Endometrial microvascular endothelial cells (primary cell): ENCODE data around the gene ZNF441. TPM values are rescaled to one million over a fixed set of nuclear protein-coding genes. Genes with fewer than 3 reads are reported as not detected.
"Not testable (repeated sequence)": the region's sequence is repeated elsewhere in the genome, so short reads cannot be mapped to it uniquely, and the experiment has no call there.

Experiments used
- in situ Hi-C: cut with HindIII; loops from 2 replicates; pipeline ENCODE4 v1.10.0; 2017; ENCODE audit warnings: low sequenced_read_pairs, low pct_unique_long_range_greater_than_20kb; ENCODE audit errors: inconsistent ontology term
- total RNA-seq: library from RNA; depleted of rRNA; stranded (reverse); fragments of >200 nt; gene quantifications from one replicate; pipeline ENCODE4 v1.2.3, GENCODE V29; 2015; ENCODE audit errors: inconsistent ontology term

Gene ZNF441
- total RNA-seq, 1 donor from 2014 or later, result 1.3 TPM

DNA sequence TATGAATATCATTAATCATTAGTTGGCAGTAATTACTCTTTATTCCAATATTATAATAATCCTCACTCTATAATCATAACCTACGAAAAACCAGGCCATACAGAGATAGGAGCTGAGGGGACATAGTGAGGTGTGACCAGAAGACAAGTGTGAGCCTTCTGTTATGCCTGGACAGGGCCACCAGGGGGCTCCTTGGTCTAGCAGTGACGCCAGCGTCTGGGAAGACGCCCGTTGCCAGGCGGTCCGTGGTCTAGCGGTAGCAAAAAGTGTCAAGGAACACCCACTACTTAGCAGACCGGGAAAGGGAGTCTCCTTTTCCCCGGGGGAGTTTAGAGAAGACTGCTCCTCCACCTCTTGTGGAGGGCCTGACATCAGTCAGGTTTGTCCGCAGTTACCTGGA lies 4.7 kb downstream of the ZNF441 start:
- in situ Hi-C loops, result not testable (repeated sequence)

DNA sequence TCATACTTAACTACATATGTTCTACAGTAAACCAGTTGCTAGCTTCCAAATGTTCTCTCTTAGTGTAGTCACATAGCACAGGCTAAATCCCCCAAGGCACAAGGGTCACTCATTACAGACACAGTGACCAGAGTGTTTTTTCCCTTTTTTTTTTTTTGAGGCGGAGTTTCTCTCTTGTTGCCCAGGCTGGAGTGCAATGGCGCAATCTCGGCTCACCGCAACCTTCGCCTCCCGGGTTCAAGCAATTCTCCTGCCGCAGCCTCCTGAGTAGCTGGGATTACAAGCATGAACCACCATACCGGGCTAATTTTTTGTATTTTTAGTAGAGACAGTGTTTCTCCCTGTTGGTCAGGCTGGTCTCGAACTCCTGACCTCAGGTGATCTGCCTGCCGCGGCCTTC lies 9.9 kb downstream of the ZNF441 start:
- in situ Hi-C loops, result not testable (repeated sequence)

- in situ Hi-C loops, result no loop called here
Measured at GRCh38 chr19:11780431-11781020, 13.7 kb downstream of the ZNF441 start.

DNA sequence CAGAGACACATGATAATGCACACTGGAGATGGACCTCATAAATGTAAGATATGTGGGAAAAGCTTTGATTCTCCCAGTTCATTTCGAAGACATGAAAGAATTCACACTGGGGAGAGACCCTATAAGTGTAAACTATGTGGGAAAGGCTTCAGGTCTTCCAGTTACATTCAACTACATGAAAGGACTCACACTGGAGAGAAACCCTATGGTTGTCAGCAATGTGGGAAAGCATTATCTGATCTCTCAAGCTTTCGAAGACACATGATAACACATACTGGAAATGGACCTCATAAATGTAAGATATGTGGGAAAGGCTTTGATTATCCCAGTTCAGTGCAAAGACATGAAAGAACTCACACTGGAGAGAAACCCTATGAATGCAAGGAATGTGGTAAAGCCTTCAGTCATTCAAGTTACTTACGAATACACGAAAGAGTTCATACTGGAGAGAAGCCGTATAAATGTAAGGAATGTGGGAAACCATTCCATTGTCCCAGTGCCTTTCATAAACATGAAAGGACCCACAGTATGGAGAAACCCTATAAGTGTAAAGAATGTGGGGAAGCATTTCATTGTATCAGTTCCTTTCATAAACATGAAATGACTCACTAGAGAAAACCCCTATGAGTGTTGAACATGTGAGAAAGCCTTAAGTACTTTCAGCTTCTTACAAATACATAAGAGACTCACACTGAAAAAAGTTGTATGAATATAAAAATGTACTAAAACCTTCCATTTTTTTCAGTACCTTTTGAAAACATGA lies 14.7 kb downstream of the ZNF441 start:
- in situ Hi-C loops, result no loop called here

GRCh38 chr19:11783767-11784166 lies 17.0 kb downstream of the ZNF441 start:
- in situ Hi-C loops, result no loop called here

GRCh38 chr19:11784356-11784755 lies 17.6 kb downstream of the ZNF441 start:
- in situ Hi-C loops, result no loop called here

DNA sequence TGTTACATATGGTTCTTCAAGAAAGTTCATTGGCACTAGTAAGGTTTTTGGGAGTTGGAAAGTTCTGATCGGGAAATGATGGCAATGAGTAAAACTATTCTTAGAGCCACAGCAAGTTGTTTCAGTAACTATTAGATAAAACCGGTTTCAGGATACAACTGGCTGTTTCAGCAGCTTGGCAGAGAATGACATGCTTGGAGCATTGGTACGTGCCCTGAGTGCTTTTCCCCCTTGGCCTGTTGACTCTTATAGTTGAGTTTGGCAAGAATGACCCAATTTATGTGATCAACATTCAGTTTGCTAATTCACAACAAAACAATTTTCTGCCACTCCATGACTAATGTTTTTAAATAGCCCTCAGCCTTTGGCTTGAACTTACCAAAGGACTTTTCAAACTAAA lies 20.7 kb downstream of the ZNF441 start:
- in situ Hi-C loops, result no loop called here

DNA sequence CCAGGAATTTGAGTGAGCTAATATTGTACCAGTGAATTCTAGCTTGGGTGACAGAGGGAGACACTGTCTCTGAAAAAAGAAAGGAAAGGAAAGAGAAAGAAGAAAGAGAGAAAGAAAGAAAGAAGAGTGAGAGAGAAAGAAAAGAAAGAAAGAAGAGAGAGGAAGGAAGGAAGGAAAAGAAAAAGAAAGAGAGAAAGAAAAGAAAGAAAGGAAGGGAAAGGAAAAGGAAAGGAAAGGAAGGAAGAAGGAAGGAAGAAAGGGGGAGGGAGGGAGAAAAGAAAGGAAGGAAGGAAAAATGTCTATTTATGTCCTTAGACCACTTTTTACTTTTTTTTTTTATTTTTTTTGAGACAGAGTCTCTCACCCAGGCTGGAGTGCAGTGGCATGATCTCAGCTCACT lies 26.1 kb downstream of the ZNF441 start:
- in situ Hi-C loops, result no loop called here

GRCh38 chr19:11797491-11797890 lies 30.7 kb downstream of the ZNF441 start:
- in situ Hi-C loops, result no loop called here

DNA sequence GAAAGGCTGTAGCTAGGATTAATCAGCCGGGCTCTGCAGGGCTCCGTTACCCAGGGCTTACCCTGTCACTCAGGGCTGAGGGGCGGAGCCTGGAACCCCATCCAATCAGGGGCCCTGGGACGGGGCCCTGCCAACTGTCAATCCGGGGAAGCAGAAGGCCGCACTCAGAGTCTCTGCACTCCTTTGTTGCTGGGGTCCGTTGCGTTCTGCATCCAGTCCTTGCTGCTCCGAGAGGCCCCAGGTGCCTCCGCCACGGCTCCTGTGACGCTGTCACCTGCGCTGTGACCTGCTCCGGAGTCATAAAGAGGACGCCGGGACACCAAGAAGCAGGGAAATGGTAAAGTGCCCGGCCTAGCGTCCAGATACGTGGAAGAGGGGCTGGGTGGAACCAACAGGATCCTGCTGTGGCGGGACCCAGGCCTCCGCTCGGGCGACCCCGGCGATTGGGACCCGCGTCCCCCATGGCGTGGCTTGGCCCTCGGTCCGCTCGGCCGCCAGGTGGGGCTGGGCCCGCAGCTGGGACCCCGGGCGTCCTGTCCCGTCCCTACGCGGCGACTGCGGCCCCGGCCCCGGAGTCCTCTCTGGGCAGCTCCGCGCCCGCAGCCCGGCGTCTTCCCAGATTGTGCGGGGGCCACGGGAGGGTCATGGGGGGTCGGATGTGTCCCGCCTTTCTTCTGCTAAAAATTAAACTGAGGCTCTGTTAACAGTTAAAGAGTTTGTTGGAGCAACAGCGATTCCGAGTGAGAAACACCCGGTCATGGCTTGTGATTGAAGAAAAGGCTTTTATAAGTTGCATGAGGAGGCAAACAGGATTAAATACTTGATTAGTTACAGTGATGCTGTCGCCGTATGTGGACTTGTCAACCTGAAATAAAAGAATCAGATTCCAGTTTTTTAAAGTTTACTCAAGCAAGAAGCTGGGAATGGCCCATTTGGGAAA lies 31.9 kb downstream of the ZNF441 start, which contains the start of gene ZNF491:
TSS of gene ZNF491 (plus strand) at position 133 of the 940 bp plus-strand sequence. CDS start 7,431 bp downstream, outside the sequence.
- in situ Hi-C loops, result no loop called here

GRCh38 chr19:11806354-11807098 lies 39.7 kb downstream of the ZNF441 start:
- in situ Hi-C loops, result no loop called here

DNA sequence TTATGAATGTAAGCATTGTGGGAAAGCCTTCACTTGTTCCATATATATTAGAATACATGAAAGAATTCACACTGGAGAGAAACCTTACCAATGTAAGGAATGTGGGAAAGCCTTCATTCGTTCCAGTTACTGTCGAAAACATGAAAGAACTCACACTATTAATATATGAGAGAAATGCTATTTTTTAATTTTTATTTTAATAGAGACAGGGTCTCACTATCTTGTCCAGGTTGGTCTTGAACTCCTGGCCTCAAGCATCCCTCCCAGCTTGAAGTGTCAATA lies 40.2 kb downstream of the ZNF441 start:
- in situ Hi-C loops, result no loop called here

GRCh38 chr19:11813703-11814028 lies 46.9 kb downstream of the ZNF441 start:
- in situ Hi-C loops, result no loop called here

GRCh38 chr19:11814029-11814699 lies 47.4 kb downstream of the ZNF441 start, which contains the start of gene ZNF440:
Gene ZNF440 (plus strand): TSS chr19:11814273. CDS start chr19:11814448, 175 bp downstream.
- in situ Hi-C loops, result no loop called here

DNA sequence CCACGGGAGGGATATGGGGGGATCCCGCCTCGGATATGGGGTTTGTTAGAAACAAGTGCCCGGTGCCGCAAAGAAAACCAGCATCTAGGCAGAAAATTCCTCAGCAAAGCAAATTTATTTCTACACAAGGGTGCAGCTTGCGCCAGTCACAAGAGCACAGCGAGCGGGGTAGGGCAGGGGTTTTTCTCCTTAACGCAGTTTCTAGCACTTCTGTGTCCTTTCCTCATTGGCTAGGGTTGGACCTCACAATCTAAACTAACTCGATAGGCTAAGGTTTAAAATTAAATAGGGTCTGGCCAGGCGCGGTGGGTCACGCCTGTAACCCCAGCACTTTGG lies 47.9 kb downstream of the ZNF441 start:
- in situ Hi-C loops, result no loop called here

DNA sequence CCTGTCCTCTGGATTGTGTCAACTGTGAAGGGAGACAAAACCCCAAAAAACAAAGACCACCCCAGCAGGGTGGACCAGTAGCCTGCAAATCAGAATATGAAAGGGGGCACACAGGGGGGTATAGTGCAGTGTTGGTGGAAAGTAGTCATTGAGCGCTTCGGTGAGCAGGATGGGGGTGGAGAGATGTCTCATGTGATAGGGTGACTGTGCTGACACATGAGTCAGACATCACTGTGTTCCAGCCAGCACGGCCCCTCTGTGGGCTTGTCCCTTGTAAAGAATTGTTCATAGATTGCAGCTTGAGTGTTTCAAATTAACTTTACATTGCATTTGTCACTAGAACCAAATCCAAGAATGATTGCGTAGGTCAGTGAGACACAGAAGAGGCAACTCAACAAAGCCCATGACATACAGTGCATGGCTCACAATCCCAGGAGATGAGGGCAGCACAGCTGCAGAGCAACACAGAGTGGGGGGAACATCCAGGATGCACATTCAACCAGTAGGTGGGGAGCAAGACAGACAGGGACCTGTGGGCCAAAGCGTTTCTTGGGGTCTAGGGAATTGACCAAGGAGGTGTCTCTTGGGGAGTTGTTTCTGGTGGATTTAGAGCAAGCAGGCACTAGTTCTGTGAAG lies 54.8 kb downstream of the ZNF441 start:
- in situ Hi-C loops, result no loop called here

- in situ Hi-C loops, result not testable (repeated sequence)
Measured at GRCh38 chr19:11828957-11829876, 62.4 kb downstream of the ZNF441 start.
